HL-60 (cell line): Measurements from ENCODE around the gene CTNNBIP1.

Experiments used
- DNase-seq, 2 experiments: peaks; one replicate each; pipeline ENCODE4 v3.0.0-alpha.2; 2010 to 2020; ENCODE audit warnings: low read depth in 1 of 2, low spot score in 1 of 2
- H3K27ac ChIP-seq: fragments of 250-450 bp; sonication (Bioruptor Pico); replicated peaks from 2 replicates; pipeline ENCODE4 v1.5.1; 2020; ENCODE audit warnings: mild to moderate bottlenecking, moderate library complexity
- H3K27me3 ChIP-seq: fragments of 250-450 bp; sonication (Bioruptor Pico); 2 replicates; pipeline ENCODE4 v1.5.1; 2021; ENCODE audit warnings: mild to moderate bottlenecking, moderate library complexity; ENCODE audit not compliant: insufficient read depth, poor library complexity, severe bottlenecking
- H3K4me3 ChIP-seq: replicated peaks from 2 replicates; pipeline ENCODE4 v1.5.1; 2011; ENCODE audit warnings: mild to moderate bottlenecking, control low read depth, low read length; ENCODE audit not compliant: insufficient read depth
- GABPA ChIP-seq: IDR thresholded peaks from 2 replicates; pipeline ENCODE4 v1.6.1; 2012; ENCODE audit warnings: low read depth
- POLR2AphosphoS5 ChIP-seq: IDR thresholded peaks from 2 replicates; pipeline ENCODE4 v1.6.1; 2012; ENCODE audit warnings: low read depth
- SPI1 ChIP-seq: IDR thresholded peaks from 2 replicates; pipeline ENCODE4 v1.6.1; 2012; ENCODE audit warnings: low read depth, mild to moderate bottlenecking, borderline replicate concordance
- TF ChIP-seq, protein P1 (sequence below): IDR thresholded peaks from 2 replicates; pipeline ENCODE4 v1.6.1; 2012; ENCODE audit warnings: low read depth; ENCODE audit not compliant: insufficient replicate concordance
- TF ChIP-seq, protein P2 (sequence below): IDR thresholded peaks from one replicate; pipeline ENCODE4 v1.5.1; 2011; ENCODE audit warnings: low read length, control low read depth, inconsistent platforms; ENCODE audit not compliant: insufficient read depth

Gene CTNNBIP1

DNA sequence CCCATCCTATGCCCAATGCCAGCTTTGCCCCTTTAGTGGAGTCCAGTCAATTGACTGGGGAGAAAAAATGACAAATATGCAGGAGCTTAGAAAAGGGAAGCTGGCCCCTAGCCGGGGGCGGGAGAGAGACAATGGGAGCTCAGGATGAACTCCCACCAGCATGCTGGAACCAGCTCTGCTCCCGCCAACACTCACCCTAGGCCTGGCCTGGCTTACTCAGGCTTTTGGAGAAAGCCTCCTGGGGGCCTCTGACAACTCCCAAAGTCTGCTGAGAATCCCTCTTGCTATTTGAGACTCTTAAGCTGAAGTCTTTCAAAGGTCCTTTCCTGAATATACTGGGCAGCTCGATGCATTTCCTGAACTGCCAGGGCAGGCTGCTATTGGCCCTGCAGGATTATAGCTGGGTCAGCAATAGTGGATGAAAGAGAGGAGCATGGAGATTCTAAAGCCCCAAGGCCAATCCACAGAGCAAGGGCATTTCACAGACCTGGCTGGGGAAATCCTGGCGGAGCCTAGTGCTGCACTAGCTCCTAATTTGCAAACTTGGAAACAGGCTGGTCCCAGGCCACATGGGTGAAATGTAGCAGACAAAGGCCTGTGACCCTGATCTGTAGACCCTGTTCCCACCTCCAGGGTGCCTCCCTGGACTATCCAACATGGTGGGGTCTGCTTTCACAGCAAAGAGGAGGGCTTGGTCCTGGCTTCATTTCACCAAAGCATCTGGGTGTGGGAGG, 50.6 kb downstream of the CTNNBIP1 start:
- H3K27me3 ChIP-seq = no peaks in the 10 kb centered on the region
- DNase-seq = no peak
- TF ChIP-seq, protein P1, sequence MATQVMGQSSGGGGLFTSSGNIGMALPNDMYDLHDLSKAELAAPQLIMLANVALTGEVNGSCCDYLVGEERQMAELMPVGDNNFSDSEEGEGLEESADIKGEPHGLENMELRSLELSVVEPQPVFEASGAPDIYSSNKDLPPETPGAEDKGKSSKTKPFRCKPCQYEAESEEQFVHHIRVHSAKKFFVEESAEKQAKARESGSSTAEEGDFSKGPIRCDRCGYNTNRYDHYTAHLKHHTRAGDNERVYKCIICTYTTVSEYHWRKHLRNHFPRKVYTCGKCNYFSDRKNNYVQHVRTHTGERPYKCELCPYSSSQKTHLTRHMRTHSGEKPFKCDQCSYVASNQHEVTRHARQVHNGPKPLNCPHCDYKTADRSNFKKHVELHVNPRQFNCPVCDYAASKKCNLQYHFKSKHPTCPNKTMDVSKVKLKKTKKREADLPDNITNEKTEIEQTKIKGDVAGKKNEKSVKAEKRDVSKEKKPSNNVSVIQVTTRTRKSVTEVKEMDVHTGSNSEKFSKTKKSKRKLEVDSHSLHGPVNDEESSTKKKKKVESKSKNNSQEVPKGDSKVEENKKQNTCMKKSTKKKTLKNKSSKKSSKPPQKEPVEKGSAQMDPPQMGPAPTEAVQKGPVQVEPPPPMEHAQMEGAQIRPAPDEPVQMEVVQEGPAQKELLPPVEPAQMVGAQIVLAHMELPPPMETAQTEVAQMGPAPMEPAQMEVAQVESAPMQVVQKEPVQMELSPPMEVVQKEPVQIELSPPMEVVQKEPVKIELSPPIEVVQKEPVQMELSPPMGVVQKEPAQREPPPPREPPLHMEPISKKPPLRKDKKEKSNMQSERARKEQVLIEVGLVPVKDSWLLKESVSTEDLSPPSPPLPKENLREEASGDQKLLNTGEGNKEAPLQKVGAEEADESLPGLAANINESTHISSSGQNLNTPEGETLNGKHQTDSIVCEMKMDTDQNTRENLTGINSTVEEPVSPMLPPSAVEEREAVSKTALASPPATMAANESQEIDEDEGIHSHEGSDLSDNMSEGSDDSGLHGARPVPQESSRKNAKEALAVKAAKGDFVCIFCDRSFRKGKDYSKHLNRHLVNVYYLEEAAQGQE = no peak
- TF ChIP-seq GABPA (no peak), SPI1 (no peak)
- TF ChIP-seq, protein P2, sequence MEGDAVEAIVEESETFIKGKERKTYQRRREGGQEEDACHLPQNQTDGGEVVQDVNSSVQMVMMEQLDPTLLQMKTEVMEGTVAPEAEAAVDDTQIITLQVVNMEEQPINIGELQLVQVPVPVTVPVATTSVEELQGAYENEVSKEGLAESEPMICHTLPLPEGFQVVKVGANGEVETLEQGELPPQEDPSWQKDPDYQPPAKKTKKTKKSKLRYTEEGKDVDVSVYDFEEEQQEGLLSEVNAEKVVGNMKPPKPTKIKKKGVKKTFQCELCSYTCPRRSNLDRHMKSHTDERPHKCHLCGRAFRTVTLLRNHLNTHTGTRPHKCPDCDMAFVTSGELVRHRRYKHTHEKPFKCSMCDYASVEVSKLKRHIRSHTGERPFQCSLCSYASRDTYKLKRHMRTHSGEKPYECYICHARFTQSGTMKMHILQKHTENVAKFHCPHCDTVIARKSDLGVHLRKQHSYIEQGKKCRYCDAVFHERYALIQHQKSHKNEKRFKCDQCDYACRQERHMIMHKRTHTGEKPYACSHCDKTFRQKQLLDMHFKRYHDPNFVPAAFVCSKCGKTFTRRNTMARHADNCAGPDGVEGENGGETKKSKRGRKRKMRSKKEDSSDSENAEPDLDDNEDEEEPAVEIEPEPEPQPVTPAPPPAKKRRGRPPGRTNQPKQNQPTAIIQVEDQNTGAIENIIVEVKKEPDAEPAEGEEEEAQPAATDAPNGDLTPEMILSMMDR = no peak
- H3K4me3 ChIP-seq = no peak overlapping the region
- no peak overlapping the region for H3K27ac ChIP-seq

DNA sequence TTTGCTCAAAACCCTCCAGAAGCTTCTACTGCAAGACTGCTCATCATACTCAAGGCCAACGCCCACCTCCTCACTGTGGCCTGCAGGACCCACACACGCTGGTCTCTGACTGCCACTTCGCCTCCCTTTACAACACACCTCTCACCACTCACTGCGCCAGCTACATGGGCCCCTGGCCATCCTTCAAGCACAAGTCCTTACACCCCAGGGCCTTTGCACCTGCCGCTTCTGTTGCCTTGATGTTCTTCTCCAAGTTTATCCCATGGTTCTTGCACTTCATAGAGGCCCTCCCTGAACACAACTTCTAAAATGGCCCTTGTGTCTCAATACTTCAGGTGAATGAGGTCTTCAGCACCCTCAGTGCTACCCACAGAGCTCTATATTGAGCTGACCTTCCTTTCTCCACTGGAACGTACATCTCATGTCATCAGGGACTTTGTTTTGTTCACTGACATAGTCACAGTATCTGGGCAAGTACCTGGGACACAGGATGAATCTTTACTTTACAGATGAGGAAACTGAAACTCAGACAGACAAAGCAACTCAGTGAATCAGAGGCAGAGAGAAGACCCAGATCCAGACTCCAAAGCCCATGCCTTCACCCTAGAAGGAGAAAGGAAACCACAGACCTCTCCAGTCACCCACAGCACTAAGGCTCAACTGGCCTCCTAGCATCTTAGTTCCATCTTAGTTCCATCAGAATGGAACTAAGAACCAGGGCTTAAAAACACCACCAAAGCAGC, 51.6 kb downstream of the CTNNBIP1 start:
- Histone ChIP-seq H3K4me3 (no peak overlapping the region), H3K27me3 (no peaks in the 10 kb centered on the region), H3K27ac (no peak overlapping the region)
- DNase-seq = no peak
- TF ChIP-seq SPI1 (no peak), GABPA (no peak), POLR2AphosphoS5 (no peak)
- TF ChIP-seq, protein P2 = no peak
- TF ChIP-seq, protein P1 = no peak

DNA sequence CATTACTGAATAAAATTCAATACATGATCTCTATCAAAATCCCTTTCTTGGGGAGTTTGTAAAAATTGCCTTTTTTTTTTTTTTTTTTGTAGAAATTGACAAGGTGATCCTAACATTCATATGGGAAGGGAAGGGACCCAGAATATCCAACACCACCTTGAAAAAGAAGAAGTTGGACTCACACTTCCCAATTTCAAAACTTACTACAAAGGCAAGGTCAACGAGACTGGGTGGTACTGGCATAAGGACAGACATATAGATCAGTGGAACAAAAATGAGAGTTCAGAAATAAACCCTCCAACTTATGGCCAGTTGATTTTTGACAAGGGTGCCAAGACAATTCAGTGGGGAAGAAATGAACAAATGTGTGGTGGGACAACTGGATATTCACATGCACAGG, 54.9 kb downstream of the CTNNBIP1 start:
- Histone ChIP-seq H3K4me3 (no peak overlapping the region), H3K27ac (no peak overlapping the region), H3K27me3 (no peaks in the 10 kb centered on the region)
- TF ChIP-seq SPI1 (peak; percentile 86), POLR2AphosphoS5 (no peak)
- peak in 1 of 2 experiments; percentile 28 for DNase-seq

DNA sequence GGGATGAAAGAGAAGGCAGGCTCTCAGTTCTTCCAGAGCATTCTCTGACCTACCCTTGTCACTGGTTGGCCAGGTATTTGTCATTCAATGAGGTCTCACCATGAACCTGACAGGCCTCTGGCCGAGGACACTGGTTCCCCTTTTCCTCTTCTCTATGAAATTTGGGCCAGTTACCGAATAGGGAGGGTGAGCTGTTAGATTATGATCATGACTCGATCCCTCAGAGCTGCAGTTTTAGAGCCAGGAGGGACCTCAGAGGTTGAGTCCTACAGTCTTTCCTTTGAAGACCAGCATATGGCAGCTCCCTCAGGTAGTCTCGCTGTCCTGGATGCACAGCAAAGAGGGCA, 56.8 kb downstream of the CTNNBIP1 start:
- peak in 1 of 2 experiments; percentile 33 for DNase-seq
- TF ChIP-seq, protein P2 = no peak
- TF ChIP-seq GABPA (no peak), SPI1 (no peak), POLR2AphosphoS5 (no peak)
- TF ChIP-seq, protein P1 = no peak
- Histone ChIP-seq H3K27me3 (no peaks in the 10 kb centered on the region), H3K4me3 (no peak overlapping the region), H3K27ac (no peak overlapping the region)
